Keratinocyte (primary cell): ENCODE results near the gene COL21A1. TPM values are rescaled to one million over a fixed set of nuclear protein-coding genes. Genes with fewer than 3 reads are reported as not detected.

Experiments
- DNase-seq: peaks from one replicate; pipeline ENCODE4 v3.0.0-alpha.2; 2011; ENCODE audit warnings: low read depth, missing footprints, low spot score
- FAIRE-seq: peaks from 2 replicates; lab custom pipeline; 2011; peaks lifted over from hg19 to GRCh38; lab: Jason Lieb, UNC
- H2AFZ ChIP-seq: 2 replicates; pipeline ENCODE4 v1.6.0; 2012; ENCODE audit warnings: low read length, control low read depth, inconsistent platforms; ENCODE audit not compliant: control insufficient read depth
- H3K27ac ChIP-seq: 2 replicates; pipeline ENCODE4 v1.5.1; 2011; ENCODE audit warnings: low read length; ENCODE audit not compliant: control insufficient read depth, insufficient read depth
- H3K27me3 ChIP-seq: 3 replicates; pipeline ENCODE4 v1.6.0; 2011; ENCODE audit warnings: low read length; ENCODE audit not compliant: control insufficient read depth, insufficient read depth; ENCODE audit errors: extremely low read depth
- H3K36me3 ChIP-seq, 2 experiments: 2 replicates in 1 of 2; 3 replicates in 1 of 2; pipeline ENCODE4 v1.5.1; 2011; ENCODE audit warnings: low read length in 2 of 2, mild to moderate bottlenecking in 1 of 2; ENCODE audit not compliant: control insufficient read depth in 2 of 2, insufficient read depth in 2 of 2; ENCODE audit errors: extremely low read depth in 1 of 2
- H3K4me1 ChIP-seq: 3 replicates; pipeline ENCODE4 v1.5.1; 2011; ENCODE audit warnings: low read length; ENCODE audit not compliant: control insufficient read depth, insufficient read depth; ENCODE audit errors: extremely low read depth
- H3K4me2 ChIP-seq: 3 replicates; pipeline ENCODE4 v1.6.0; 2011; ENCODE audit warnings: low read depth, low read length; ENCODE audit not compliant: control insufficient read depth, insufficient read depth; ENCODE audit errors: extremely low read depth
- H3K4me3 ChIP-seq, 3 experiments: fragments of 200-600 bp in 1 of 3; sonication (generic) in 1 of 3; 2 replicates in 2 of 3; 3 replicates in 1 of 3; pipeline ENCODE4 v1.5.1; 2011 to 2016; ENCODE audit warnings: low read length in 3 of 3, mild to moderate bottlenecking in 3 of 3, control low read depth in 2 of 3, inconsistent platforms in 1 of 3, low read depth in 1 of 3, mixed read lengths in 1 of 3, mixed run types in 1 of 3, moderate library complexity in 1 of 3; ENCODE audit not compliant: control insufficient read depth in 2 of 3, insufficient read depth in 2 of 3; ENCODE audit errors: extremely low read depth in 1 of 3
- H3K79me2 ChIP-seq: 2 replicates; pipeline ENCODE4 v1.6.0; 2012; ENCODE audit warnings: low read length; ENCODE audit not compliant: control insufficient read depth, insufficient read depth
- H3K9ac ChIP-seq: 3 replicates; pipeline ENCODE4 v1.6.0; 2011; ENCODE audit warnings: low read length; ENCODE audit not compliant: control insufficient read depth, insufficient read depth; ENCODE audit errors: extremely low read depth
- H3K9me1 ChIP-seq: 3 replicates; pipeline ENCODE4 v1.6.0; 2011; ENCODE audit warnings: low read length; ENCODE audit not compliant: control insufficient read depth, insufficient read depth; ENCODE audit errors: extremely low read depth
- H3K9me3 ChIP-seq: 2 replicates; pipeline ENCODE4 v1.5.1; 2012; ENCODE audit warnings: low read depth, low read length; ENCODE audit not compliant: control insufficient read depth
- H4K20me1 ChIP-seq: 3 replicates; pipeline ENCODE4 v1.6.0; 2011; ENCODE audit warnings: low read length; ENCODE audit not compliant: control insufficient read depth, insufficient read depth; ENCODE audit errors: extremely low read depth
- CTCF ChIP-seq, 3 experiments: IDR thresholded peaks in 1 of 3; conservative IDR thresholded peaks in 1 of 3; optimal IDR thresholded peaks in 1 of 3; 2 replicates in 2 of 3; 3 replicates in 1 of 3; pipeline versions ENCODE3 to v1.5.1; 2011; ENCODE audit warnings: low read length in 3 of 3, mild to moderate bottlenecking in 3 of 3, moderate library complexity in 2 of 3, control low read depth in 1 of 3, inconsistent platforms in 1 of 3; ENCODE audit not compliant: insufficient read depth in 2 of 3; ENCODE audit errors: extremely low read depth in 1 of 3
- EZH2 ChIP-seq: IDR thresholded peaks from one replicate; pipeline ENCODE4 v1.6.1; 2012; ENCODE audit warnings: inconsistent platforms, mild to moderate bottlenecking, low read length, moderate library complexity
- dilution Hi-C: fragments of 300-500 bp; cut with MboI; formaldehyde crosslinking; loops from one replicate; pipeline ENCODE4 v1.7.0; 2020; ENCODE audit warnings: low sequenced_read_pairs; ENCODE audit not compliant: extremely low pct_ligation_motif_present
- polyA plus RNA-seq, 5 experiments: library from polyadenylated mRNA; depleted of rRNA in 3 of 5; stranded (reverse) in 3 of 5; stranded (forward) in 1 of 5; unstranded in 1 of 5; fragments of >200 nt; gene quantifications; 1 replicate in 1 of 5; 2 replicates in 3 of 5; 3 replicates in 1 of 5; pipeline versions ENCODE4 v1.2.1 to v1.2.3, GENCODE V29; 2011 to 2012; ENCODE audit warnings: missing spikeins in 2 of 5, low read depth in 1 of 5, low replicate concordance in 1 of 5

The COL21A1 gene
- polyA plus RNA-seq, 1 donor (not counting 4 experiments of a cell fraction or from before 2014, with no cell fraction given): 0.16 TPM

GRCh38 chr6:56279331-56280080 lies 32.1 kb upstream of the COL21A1 start:
- no peak overlapping the region for H2AFZ ChIP-seq
- H3K9me3 ChIP-seq: no peaks in the 10 kb centered on the region
- H3K9ac ChIP-seq: no peak overlapping the region
- H3K4me3 ChIP-seq: no peak overlapping the region
- no peaks in the 10 kb centered on the region for H4K20me1 ChIP-seq
- TF ChIP-seq EZH2 (no peak), CTCF (optimal IDR thresholded peaks at IDR 0.05 in 1 of 3, IDR thresholded peaks at IDR 0.05 in 1 of 3, conservative IDR thresholded peaks at IDR 0.05 in 1 of 3; ENCODE audit: extremely low read depth in 1 of 3, insufficient read depth in 2 of 3, low read length in 3 of 3) (no peak)
- no peaks in the 10 kb centered on the region for H3K79me2 ChIP-seq
- H3K4me1 ChIP-seq: peaks cover 2% of the 10 kb centered on the region
- DNase-seq (no peak), FAIRE-seq (peak; percentile 20)
- no peaks in the 10 kb centered on the region for H3K9me1 ChIP-seq
- no peak overlapping the region for H3K27ac ChIP-seq
- H3K36me3 ChIP-seq: no peaks in the 10 kb centered on the region
- no peak overlapping the region for H3K4me2 ChIP-seq
- dilution Hi-C loops: no loop called here
- no peaks in the 10 kb centered on the region for H3K27me3 ChIP-seq

- no peak overlapping the region for H3K27ac ChIP-seq
- no peaks in the 10 kb centered on the region for H3K9me1 ChIP-seq
- H4K20me1 ChIP-seq: no peaks in the 10 kb centered on the region
- no peak overlapping the region for H2AFZ ChIP-seq
- no peak overlapping the region for H3K9ac ChIP-seq
- H3K36me3 ChIP-seq: no peaks in the 10 kb centered on the region
- no peaks in the 10 kb centered on the region for H3K27me3 ChIP-seq
- FAIRE-seq (no peak), DNase-seq (no peak)
- no peak overlapping the region for H3K4me3 ChIP-seq
- no peak overlapping the region for H3K4me2 ChIP-seq
- dilution Hi-C loops: no loop called here
- H3K4me1 ChIP-seq: peaks cover 2% of the 10 kb centered on the region
- no peaks in the 10 kb centered on the region for H3K79me2 ChIP-seq
- H3K9me3 ChIP-seq: no peaks in the 10 kb centered on the region
- TF ChIP-seq EZH2: no peak
- no peak for TF ChIP-seq CTCF (optimal IDR thresholded peaks at IDR 0.05 in 1 of 3, IDR thresholded peaks at IDR 0.05 in 1 of 3, conservative IDR thresholded peaks at IDR 0.05 in 1 of 3; ENCODE audit: extremely low read depth in 1 of 3, insufficient read depth in 2 of 3, low read length in 3 of 3)
Measured at GRCh38 chr6:56278171-56278591, 30.8 kb upstream of the COL21A1 start.
